ENCODE data around the gene ARHGEF10L. TPM values are rescaled to one million over a fixed set of nuclear protein-coding genes. Genes with fewer than 3 reads are reported as not detected.

The ARHGEF10L gene
- total RNA-seq, 4 donors from 2014 or later = 30.0 to 61.4 (median 44.7) TPM

DNA sequence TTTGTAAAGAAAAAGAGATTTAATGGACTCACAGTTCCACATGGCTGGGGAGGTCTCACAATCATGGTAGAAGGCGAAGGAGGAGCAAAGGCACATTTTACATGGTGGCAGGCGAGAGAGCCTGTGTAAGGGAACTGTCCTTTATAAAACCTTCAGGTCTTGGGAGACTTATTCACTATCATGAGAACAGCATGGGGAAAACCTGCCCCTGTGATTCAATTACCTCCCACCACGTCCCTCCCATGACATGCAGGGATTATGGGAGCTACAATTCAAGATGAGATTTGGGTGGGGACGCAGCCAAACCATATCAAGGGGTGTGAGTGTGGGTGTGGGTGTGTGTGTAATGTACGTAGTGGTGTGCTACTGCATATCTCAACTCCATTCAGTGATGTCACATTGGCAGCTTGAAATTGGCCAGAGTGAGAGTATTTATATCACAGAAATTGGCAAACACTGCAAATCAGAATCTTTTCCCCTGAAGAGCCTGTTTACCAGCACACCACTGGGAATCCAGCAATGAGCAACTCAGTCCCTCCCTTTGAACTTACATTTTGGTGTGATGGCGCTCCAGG, 5.4 kb downstream of the ARHGEF10L start:
- Histone ChIP-seq H3K27ac (peak overlapping the region; percentile 82 to 88 (median 86)), H3K36me3 (peaks cover 0 to 9% (median 0%) of the 10 kb centered on the region in 3 donors), H3K9me3 (no peaks in the 10 kb centered on the region), H3K27me3 (peaks cover 0 to 12% (median 0%) of the 10 kb centered on the region in 4 donors), H3K4me3 (peak overlapping the region in 1 of 4 donors; percentile 19), H3K4me1 (peaks cover 26 to 83% (median 41%) of the 10 kb centered on the region in 3 donors)
- intact Hi-C loops (cut with DNase I) = no loop called here
- WGBS, 2 donors = 53 to 58% methylated on average over 5 to 6 of the region's 6 CpGs
- no peak for DNase-seq
- TF ChIP-seq POLR2A (IDR thresholded peaks at IDR 0.05) (no peak), CTCF (IDR thresholded peaks at IDR 0.05) (no peak)

- Histone ChIP-seq H3K4me1 (peaks cover 26 to 83% (median 39%) of the 10 kb centered on the region in 3 donors), H3K36me3 (peaks cover 0 to 9% (median 0%) of the 10 kb centered on the region in 3 donors), H3K4me3 (peak overlapping the region in 1 of 4 donors; percentile 19), H3K27ac (peak overlapping the region; percentile 82 to 88 (median 86)), H3K9me3 (no peaks in the 10 kb centered on the region), H3K27me3 (peaks cover 0 to 7% (median 0%) of the 10 kb centered on the region in 4 donors)
- no peak for DNase-seq
- 18 to 35% methylated on average over 2 of the region's 2 CpGs for WGBS, 2 donors
- intact Hi-C loops (cut with DNase I) = no loop called here
- no peak for TF ChIP-seq CTCF (IDR thresholded peaks at IDR 0.05)
- TF ChIP-seq POLR2A (IDR thresholded peaks at IDR 0.05) = no peak
Observed at GRCh38 chr1:17545356-17545755, 5.9 kb downstream of the ARHGEF10L start.

DNA sequence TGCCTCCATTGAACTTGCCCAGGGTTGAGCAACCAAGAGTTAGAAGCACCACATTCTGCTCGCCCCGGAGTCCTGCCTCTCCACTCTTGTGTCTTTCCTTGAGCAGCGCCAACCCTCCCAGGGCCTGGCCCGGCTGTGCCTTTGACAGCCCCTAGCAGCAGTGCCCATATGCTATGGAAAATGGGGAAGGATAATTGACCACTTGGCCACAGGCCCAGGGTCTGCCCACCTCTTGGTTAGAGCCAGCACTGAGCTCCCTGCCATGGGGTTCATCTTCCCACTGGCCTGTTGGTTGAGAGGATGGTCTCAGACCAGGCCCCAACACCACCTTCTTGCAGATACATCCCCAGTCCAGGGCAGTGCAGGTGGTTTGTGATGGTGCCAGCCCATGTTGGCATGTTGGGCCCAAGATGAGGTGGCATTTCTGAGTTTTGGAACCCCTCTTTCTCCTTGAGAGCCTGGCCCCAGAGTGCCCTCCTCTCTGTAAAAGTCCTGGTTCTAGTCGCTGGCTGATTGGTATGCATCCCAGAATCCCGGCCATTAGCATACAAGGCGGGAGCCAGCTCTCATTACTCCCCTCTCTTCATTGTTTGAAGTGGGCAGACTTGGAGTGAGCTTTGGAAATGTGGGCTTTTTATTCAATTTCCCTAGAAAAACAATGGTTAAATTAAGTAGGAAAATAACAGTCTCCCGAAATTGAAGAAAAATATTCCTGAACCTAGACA, 7.6 kb downstream of the ARHGEF10L start:
- WGBS, 2 donors = 68 to 70% methylated on average over 4 of the region's 8 CpGs
- H3K27me3 ChIP-seq = no peaks in the 10 kb centered on the region
- H3K4me3 ChIP-seq = no peak overlapping the region
- DNase-seq = no peak
- peaks cover 0 to 9% (median 0%) of the 10 kb centered on the region in 3 donors for H3K36me3 ChIP-seq
- H3K27ac ChIP-seq = peak overlapping the region in 3 of 4 donors; percentile 83 to 88 (median 88)
- no peaks in the 10 kb centered on the region for H3K9me3 ChIP-seq
- intact Hi-C loops (cut with DNase I) = no loop called here
- peaks cover 32 to 83% (median 42%) of the 10 kb centered on the region in 3 donors for H3K4me1 ChIP-seq
- TF ChIP-seq POLR2A (IDR thresholded peaks at IDR 0.05) = no peak
- TF ChIP-seq CTCF (IDR thresholded peaks at IDR 0.05) = no peak

GRCh38 chr1:17549384-17549783, 9.9 kb downstream of the ARHGEF10L start:
- H3K36me3 ChIP-seq = peaks cover 0 to 9% (median 0%) of the 10 kb centered on the region in 3 donors
- peaks cover 48 to 91% (median 63%) of the 10 kb centered on the region in 3 donors for H3K4me1 ChIP-seq
- TF ChIP-seq CTCF (IDR thresholded peaks at IDR 0.05) = no peak
- TF ChIP-seq POLR2A (IDR thresholded peaks at IDR 0.05) = no peak
- no peaks in the 10 kb centered on the region for H3K9me3 ChIP-seq
- DNase-seq = no peak
- no peaks in the 10 kb centered on the region for H3K27me3 ChIP-seq
- WGBS, 2 donors = 48 to 59% methylated on average over 3 of the region's 3 CpGs
- no peak overlapping the region for H3K4me3 ChIP-seq
- intact Hi-C loops (cut with DNase I) = no loop called here
- H3K27ac ChIP-seq = peak overlapping the region in 1 of 4 donors; percentile 90
